Activated CD4-positive, alpha-beta T cell treated with anti-CD3 and anti-CD28 coated beads, Interleukin-2, amount 50 U/mL, for 1 hour (primary cell): ENCODE data around the gene INHA.
A peak's percentile ranks its signal among the peaks of the same experiment; 100 is the strongest.

Source experiments
- DNase-seq: peaks from one replicate; pipeline ENCODE4 v3.0.0-alpha.2; 2020

Gene INHA, protein sequence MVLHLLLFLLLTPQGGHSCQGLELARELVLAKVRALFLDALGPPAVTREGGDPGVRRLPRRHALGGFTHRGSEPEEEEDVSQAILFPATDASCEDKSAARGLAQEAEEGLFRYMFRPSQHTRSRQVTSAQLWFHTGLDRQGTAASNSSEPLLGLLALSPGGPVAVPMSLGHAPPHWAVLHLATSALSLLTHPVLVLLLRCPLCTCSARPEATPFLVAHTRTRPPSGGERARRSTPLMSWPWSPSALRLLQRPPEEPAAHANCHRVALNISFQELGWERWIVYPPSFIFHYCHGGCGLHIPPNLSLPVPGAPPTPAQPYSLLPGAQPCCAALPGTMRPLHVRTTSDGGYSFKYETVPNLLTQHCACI

DNA sequence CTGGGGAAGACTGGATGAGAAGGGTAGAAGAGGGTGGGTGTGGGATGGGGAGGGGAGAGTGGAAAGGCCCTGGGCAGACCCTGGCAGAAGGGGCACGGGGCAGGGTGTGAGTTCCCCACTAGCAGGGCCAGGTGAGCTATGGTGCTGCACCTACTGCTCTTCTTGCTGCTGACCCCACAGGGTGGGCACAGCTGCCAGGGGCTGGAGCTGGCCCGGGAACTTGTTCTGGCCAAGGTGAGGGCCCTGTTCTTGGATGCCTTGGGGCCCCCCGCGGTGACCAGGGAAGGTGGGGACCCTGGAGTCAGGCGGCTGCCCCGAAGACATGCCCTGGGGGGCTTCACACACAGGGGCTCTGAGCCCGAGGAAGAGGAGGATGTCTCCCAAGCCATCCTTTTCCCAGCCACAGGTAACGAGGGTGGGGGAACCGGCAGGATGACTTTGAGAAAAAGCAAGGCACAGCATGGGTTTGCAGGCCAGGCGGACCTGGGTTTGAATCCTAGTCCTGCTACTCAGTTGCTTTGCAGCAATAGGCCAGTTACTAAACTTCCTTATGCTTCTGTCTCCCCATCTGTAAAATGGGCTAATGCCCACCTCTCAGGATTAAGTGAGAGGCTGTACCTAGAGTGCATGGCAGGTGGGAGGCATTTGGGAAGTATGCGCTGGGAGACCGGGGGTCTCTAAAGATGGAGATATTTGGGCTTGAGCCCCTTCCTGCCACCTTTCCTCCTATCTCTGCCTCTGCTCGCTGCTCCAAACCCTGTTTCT, at the start of gene INHA:
TSS of gene INHA (plus strand) at position 74 of the 765 bp plus-strand sequence. CDS start at position 139, 65 bp downstream.
- DNase-seq = no peak

DNA sequence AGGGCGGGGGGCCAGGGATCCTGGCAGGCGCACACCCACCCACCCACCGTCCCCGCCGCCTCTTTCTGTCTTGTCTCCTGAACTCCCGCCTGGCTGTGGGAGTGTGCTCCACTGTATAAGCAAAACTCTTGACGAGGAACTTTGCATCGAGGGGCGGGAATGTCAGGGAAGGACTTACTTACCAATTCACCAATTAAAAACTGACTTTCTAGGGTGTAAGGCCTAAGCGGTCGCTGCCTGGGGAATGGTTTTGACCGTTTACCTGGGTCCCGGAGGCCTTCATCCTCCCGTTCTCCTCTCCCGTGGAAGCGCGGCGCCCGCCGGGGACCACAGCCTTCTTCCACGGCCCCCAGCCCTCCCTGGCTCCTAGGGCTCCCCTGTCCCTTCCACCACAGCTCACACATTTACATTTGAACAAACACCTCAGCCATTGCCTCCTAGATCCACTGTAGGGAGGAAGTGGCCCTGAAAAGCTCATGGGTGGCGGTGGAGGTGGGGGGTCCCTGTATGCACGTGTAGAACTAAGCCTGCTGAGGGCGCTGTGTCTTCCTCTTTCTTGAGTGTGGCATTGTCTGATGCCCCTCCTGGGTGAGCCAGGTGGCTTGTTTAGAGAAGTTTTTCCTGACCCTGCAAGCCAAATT, 49.0 kb upstream of the INHA start:
- no peak for DNase-seq

DNA sequence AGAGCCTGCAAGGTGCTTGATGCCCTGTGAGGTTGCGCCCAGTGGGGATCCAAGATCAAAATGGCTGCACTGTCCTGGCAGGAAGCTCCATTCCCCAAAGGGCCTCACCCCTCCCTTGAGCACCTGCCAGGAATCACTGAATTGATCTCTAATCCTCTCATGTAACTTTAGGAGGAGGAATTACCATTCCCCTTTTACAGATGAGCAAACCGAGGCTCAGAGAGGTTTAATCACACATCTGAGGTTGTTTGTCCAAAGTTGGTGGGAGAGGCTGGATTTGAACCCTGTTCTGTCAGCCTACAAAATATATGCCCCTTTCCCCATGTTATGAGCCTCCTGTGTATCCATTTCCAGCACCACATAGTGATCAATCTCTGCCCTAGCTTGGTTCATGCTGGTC, 47.3 kb upstream of the INHA start:
- no peak for DNase-seq

DNA sequence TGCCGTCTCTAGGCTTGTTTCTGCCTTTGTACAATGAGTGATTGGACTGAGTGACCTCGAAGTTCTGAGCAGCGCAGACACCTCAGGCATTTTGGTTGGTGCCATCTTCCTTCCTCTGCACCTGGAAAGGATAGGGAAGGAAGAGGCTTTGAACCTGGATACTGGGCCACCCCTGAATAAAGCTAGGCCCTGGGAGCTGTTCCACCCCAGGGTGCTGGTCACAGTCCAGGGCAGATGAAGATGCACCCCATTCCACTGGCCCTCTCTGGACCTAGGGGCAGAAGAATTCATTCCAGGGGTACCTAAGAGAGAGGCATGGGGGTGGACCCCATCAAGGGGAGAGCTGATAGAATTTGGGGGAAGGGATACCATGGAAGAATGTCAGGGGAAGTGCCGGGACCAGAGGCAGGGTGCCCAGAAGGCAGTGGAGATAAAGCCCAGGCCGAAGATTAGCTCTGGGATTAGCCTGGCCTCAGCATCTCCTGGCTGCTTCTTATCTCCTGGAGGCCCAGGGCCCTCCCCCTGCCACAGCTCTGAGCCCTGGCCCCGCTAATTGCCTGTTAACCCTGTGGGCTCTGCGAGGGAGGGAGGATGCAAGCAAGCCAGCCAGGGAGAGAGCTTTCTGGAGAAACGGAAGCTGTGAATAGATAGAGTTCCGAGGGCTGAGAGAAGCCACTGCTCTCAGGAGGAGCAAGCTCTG, 46.4 kb upstream of the INHA start:
- no peak for DNase-seq

DNA sequence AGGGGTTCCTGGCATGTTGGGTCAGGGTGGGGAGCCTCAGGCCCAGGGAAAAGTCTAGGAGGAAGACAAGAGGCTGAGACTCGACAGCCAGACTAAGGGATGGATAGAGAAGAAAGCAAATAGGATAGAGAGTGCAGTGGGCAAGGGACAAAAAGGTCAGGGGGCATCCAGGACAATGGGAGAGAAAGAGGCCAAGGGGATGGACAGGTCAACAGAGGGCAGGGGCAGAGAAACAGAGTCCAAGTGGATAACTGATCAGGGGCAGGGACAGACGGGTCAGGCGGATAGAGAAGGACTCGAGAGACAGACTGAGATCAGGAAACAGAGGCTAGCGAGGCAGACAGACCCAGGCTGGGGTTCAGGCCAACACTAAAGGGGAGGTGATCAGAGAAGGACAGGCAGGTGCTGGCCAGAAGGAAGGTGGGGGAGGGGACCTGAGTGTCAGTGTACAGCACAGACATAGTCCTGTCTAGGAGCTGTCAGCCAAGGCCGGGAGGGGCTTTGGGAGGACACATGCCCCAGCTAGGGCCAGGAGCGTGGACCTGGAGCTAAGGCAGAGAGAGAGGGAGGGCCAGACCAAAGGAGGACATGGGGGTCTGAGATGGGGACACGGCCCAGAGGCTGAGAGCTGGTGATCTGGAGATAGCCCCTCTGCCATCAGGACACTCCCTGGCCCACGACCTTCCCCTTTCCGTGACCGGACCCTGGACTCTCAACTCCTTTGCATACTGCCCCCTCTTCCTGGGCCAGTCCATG, 45.6 kb upstream of the INHA start:
- DNase-seq = no peak

DNA sequence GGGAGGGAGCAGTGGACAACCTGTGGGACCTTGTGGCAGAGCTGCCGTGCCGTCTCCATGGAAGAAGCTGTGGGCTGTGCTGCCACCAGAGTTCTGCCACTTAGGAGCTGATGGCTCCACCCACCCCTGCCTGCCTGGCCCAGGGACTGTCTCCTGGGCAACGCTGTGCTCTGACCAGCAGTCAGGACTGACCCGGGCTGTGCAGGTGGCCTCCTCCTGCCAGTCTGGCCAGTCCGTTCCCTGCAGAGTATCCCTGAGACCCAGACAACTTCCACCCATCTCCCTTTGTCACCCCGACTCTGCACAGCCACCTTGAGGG, 45.1 kb upstream of the INHA start:
- DNase-seq = no peak

DNA sequence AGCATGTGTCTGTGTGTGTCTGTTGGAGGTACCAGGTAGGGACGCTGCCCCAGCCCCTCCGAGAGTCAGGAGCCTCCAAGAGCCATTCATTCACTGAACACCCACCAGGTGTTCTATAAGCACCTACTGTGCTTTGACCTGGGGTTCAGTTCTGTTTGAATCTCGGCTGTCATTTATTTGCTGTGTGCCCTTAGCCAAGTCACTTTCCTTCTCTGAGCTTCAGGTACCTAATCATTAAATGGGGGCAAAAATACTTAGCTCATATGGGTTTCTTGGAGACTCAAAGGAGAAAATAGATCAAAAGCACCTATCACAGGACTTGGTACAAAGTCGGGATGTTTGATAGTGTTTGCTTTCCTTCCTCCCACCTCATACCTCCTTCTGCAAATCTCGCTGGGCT, 44.6 kb upstream of the INHA start:
- no peak for DNase-seq

DNA sequence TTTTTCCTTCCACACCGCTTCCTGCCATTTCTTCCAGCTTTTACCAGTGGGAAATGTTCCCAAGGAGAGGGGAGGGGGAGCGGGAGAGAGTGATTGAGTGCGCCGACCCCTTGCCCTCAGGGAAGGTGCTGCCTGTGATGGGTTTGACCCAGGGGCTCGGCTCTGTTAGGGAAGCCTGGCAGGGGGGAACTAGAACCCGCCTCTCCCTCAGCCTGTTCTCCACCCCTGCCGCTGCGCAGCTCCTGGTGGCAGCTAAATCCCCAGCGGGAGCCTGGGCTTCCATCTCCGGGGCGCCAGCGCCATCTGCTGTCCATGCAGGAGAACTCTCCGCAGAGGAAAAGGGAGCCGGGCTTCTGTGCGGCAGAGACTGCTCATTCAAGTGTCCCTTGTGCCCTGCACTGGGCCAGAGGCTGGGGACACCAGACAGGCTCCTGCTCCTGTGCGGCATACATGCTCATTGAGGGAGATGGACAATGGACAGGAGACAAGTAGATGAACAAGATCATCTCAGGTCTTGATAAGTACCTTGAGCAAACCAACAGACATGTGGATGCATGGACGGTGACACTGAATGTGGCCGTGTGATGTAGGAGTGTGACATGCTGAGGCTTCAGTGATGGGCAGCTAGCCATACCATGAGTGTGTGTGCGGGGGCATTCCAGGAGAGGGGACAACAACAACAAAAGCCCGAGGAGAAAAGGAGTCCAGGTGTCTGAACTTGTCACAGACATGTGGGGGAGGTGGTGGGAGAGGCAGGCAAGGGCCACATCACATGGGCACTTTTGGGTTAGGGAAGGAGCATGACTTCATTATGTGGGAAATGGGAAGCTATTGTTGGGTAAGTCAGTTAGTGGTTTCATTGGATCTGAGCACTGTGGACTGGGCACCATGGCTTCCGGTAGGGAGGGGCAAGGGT, 41.8 kb upstream of the INHA start:
- peak; percentile 86 for DNase-seq

DNA sequence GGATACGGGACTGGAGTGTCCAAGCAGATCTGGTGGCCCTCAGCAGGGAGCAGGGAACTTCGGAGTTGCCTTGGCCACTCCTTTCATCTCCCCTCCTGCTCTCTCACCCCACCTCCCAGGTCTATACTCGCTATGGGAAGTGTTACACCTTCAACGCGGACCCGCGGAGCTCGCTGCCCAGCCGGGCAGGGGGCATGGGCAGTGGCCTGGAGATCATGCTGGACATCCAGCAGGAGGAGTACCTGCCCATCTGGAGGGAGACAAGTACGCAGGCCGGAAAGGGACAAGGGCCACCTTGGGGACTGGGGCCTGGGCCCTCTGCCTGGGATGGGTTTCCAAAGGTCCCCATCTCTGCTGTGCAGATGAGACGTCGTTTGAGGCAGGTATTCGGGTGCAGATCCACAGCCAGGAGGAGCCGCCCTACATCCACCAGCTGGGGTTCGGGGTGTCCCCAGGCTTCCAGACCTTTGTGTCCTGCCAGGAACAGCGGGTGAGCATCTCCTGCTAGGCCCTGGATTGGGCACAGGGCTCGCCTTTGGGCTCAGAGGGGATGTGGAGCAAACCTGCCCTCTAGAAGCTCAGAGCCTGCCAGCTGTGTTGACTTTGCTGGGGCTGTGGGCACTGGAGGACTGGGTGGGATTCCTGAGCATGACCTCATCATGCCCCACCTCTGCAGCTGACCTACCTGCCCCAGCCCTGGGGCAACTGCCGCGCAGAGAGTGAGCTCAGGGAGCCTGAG, 40.3 kb upstream of the INHA start:
- DNase-seq = no peak

DNA sequence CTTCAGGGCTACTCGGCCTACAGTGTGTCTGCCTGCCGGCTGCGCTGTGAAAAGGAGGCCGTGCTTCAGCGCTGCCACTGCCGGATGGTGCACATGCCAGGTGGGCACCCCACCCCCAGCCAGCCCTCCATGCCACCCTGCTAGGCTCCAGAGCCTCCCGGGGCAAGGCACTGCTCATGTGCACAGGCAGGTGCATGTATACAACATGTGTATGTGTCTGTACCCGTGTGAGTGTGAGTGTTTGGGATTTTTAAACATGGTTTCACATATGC, 39.8 kb upstream of the INHA start:
- DNase-seq = no peak

DNA sequence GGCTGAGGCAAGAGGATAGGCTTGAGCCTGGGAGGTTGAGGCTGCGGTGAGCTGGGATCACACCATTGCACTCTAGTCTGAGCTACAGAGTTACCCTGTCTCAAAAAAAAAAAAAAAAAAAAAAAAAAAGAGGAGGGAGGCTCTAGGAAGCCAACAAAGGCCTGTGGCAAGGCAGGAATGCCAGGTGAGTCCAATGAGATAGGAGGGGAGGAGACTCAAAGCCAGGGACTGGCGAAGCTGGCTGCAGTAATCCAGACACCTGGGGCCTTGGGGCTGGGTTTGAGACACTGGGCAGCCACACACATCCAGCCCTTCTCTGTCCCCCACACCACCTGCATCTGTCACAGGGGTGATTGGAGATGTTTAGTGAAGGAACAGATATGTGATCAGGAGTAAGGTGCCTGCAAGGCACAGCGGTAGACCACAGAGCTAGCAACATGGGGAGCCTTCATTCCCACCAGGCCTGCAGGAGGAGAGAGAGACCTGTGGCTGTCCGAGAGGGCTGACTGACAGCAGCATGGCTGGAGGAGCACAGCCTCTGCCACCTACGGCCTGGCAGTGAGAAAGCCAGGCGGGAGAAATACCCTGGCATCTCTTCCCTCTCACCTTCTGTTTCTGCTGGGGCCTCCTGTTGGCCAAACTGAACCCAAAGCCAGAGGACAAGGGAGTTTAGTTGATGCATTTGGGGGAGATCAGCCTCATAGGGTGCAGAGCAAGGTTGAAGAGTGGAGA, 38.0 kb upstream of the INHA start:
- DNase-seq = no peak

DNA sequence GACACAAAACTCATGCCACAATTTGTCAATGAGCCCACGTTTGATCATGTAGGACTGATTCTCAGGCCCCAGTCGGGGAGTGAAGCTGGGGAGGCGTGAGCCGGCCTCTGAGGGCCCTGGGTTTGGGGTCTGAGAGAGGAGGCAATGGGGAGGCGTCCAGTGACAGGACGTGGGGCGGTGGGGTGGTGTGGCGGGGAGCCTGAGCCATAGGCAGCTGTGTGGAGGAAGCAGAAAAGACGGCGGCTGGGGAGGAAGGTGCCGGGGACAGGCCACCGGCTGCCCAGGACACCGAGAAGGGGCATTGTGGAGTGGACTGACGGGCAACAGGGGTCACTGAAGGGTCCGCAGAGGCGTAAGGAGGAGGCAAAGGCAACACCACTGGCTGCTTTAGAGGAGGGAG, 35.7 kb upstream of the INHA start:
- no peak for DNase-seq

DNA sequence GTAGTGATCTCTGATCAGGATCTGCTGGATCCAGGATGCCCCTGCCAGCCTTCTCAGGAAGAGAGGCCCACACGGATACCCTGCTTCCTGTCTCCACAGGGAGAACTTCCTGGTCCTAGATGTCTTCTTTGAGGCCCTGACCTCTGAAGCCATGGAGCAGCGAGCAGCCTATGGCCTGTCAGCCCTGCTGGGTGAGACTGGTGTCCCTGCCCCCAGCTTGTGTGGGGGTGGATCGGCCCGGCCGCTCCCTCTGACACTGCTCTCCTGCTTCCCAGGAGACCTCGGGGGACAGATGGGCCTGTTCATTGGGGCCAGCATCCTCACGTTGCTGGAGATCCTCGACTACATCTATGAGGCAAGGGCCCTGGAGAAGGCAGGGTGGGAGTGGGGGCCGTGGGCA, 35.1 kb upstream of the INHA start:
- DNase-seq = no peak

DNA sequence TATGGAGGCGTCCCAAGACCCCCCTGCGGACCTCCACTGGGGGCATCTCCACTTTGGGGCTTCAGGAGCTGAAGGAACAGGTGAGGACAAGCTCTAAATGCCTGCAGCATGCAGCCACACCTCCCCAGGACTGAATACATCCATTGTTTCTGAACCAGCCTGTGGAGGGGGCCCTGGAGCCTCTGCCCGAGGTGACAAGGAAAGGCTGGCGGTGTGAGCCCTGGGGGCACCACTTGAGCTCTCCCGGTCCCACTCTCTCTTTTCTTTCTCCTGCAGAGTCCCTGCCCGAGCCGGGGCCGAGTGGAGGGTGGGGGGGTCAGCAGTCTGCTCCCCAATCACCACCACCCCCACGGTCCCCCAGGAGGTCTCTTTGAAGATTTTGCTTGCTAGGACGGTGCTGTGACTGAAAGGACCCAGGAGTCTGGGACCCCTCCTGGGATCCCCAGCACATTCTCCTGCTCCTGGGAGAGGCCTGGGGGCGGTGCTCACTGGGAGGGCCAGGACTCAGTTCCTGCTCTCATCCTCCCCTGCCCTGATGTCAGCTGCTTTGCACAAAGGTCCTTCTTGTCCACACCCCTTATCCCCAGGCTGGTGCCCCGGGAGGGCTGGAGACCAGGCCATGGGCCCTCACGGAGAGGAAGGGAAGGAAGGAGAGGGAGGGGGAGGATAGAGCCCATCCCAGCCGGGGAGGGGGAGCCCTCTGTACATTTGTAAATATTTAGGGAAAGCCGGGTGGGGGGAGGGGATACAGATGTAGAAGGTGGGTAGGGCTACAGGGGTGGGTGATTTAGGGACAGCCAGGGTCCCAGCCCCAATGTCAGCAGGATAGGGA, 34.2 kb upstream of the INHA start:
- no peak for DNase-seq

DNA sequence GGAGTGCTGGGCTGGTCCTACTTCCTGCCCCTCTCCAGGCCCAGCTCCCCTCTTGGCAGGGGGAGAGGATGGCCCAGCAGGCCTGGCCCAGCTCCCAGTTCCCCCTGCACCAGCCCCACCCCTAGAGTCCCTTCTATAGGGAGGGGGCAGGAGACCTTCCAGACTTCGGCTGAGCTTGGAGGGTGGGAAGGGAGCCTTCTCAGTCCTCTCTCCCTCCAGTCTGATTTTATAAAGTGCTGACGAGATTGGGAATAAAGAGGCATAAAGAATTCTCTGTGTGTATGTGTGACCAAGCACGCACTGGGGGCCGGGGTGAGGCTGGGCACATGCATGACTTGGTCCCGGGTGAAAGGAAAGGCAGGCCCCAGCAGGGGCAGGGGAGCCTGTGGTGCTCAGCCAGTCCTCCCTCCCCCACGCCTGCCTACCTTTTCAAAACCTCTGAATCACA, 33.6 kb upstream of the INHA start:
- DNase-seq = no peak

DNA sequence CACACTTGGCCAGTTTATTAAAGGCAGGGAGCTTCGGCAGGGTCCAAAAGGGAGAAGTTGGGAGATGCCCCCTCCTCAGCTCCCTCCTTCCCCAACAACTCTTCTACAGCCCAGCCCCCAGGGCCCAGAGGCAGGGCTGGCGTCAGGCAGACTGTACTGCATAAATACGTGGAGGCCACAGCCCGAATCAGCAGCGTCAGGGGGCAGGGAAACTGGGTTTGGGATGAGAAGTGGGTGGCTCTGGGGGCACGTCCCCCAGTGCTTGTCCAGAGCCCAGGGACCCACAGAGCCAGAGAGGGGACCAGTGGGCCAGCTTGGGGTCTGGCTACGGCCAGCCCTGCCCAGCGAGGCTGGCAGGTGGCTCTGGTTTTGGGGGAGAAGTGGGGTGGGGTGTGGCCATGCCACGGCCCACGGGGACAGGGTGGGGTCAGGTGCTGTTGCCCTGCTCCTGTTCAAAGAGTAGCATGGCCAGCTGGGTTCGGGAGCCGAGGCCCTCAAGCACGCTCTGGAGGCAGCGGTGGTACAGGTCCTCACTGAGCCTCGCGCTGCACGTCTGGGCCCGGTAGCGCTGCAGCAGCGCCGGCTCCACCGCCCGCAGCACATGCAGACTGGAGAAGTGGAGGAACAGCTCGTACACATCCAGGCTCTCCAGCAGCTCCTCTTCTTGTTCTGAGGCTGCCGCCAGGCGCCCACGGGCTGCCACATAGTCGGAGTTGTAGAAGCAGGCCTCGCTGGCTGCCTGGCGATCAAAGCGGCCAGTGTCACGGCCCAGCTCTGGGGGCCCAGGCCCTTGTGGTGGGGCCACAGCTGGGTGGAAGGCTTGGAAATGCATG, 32.9 kb upstream of the INHA start:
- no peak for DNase-seq

DNA sequence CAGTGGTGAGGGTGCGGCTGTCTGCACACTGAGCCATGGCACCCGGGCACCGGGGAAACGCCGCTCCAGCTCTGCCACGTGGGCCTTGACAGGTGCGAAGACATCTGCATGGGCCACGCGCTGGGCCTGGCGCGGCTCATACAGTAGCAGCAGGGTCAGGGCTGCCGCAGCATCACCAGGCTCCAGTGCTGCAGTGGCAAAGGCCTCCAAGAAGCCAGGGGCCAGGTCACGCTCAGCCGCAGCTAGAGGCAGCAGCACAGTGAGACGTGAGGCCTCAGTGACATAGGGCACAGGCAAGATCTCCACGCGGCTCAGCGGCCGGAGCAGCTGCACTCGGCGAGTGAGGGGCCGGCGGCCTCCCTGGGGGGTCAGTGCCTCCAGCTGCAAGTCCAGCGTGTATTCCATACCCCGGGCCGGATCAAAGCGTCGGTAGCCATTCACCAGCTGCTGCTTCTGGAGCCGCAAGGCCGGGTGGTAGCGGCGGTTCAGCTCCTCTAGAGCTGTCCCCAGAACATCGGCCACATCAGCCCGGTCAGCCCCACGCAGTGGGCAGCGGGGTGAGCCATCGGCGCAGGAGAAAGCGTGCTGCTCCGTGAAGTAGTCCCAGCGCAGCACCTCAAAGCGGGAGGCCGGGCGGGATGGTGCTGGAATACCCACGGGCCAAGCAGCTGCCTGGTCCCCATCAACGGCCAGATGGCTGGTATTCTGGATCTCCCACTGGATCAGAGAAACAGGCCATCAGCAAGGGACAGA, 32.0 kb upstream of the INHA start:
- DNase-seq = no peak
